Gastrocnemius medialis (tissue), 4 donors: ENCODE data around the gene CDKN1C. TPM values are rescaled to one million over a fixed set of nuclear protein-coding genes. Genes with fewer than 3 reads are reported as not detected.

Experiments
- ATAC-seq, 2 donors: fragments of 150-250 bp; one replicate each; pipeline ENCODE4 v1.9.1; 2016
- DNase-seq, 2 donors: peaks; one replicate each; pipeline ENCODE4 v3.0.0-alpha.2; 2019
- H3K27ac ChIP-seq, 4 donors: fragments of 200-600 bp; sonication (generic); 1 replicate in 1 of 4; 2 replicates in 3 of 4; pipeline ENCODE4 v1.5.1; 2016 to 2018; ENCODE audit warnings: mild to moderate bottlenecking in 2 of 4, moderate library complexity in 1 of 4
- H3K27me3 ChIP-seq, 3 donors: fragments of 200-600 bp; sonication (generic) in 2 of 3; 1 replicate in 1 of 3; 2 replicates in 2 of 3; pipeline versions ENCODE4 v1.5.1 to v1.6.0; 2016 to 2019; ENCODE audit warnings: mild to moderate bottlenecking in 1 of 3, moderate library complexity in 1 of 3
- H3K36me3 ChIP-seq, 2 donors: fragments of 200-600 bp; sonication (generic) in 1 of 2; one replicate each; pipeline ENCODE4 v1.5.1; 2017 to 2018
- H3K4me1 ChIP-seq, 2 donors: fragments of 200-600 bp; sonication (generic) in 1 of 2; one replicate each; pipeline ENCODE4 v1.5.1; 2016 to 2017; ENCODE audit warnings: mild to moderate bottlenecking in 2 of 2
- H3K4me3 ChIP-seq, 4 donors: fragments of 200-600 bp; sonication (generic) in 3 of 4; 1 replicate in 1 of 4; 2 replicates in 3 of 4; pipeline ENCODE4 v1.5.1; 2016 to 2019; ENCODE audit warnings: mild to moderate bottlenecking in 2 of 4
- H3K9me3 ChIP-seq, 3 donors: fragments of 200-600 bp; sonication (generic) in 2 of 3; 1 replicate in 1 of 3; 2 replicates in 2 of 3; pipeline ENCODE4 v1.5.1; 2016 to 2019
- CTCF ChIP-seq, 5 experiments: fragments of 450-650 bp in 3 of 5; fragments of 200-600 bp in 2 of 5; sonication (generic) in 2 of 5; IDR thresholded peaks in 4 of 5; conservative IDR thresholded peaks in 1 of 5; 1 replicate in 4 of 5; 2 replicates in 1 of 5; pipeline ENCODE4 v1.5.1; 2016 to 2019; ENCODE audit warnings: antibody characterized with exemption in 5 of 5, mild to moderate bottlenecking in 3 of 5, moderate library complexity in 3 of 5
- POLR2A ChIP-seq, 2 donors: fragments of 450-650 bp; IDR thresholded peaks; one replicate each; pipeline ENCODE4 v1.6.1; 2017; ENCODE audit warnings: antibody characterized with exemption in 2 of 2, mild to moderate bottlenecking in 2 of 2, moderate library complexity in 2 of 2
- in situ Hi-C, 4 donors: fragments of 200-750 bp; cut with MboI; loops; one replicate each; pipeline versions ENCODE4 v1.15.0 to v1.8.0; 2017; ENCODE audit warnings: low sequenced_read_pairs in 4 of 4
- intact Hi-C: fragments of 100-400 bp; cut with DNase I; formaldehyde crosslinking; loops from one replicate; pipeline ENCODE4 v1.15.1; 2023; ENCODE audit warnings: low total_unique reads
- total RNA-seq, 4 donors: library from RNA; depleted of rRNA; stranded (reverse); fragments of >200 nt; gene quantifications; one replicate each; pipeline versions ENCODE4 v1.1.0 to v1.2.3, GENCODE V29; 2016

Gene CDKN1C
- total RNA-seq, 4 donors from 2014 or later = 22.0 to 56.9 (median 38.5) TPM

GRCh38 chr11:2885017-2885677, 428 bp downstream of the CDKN1C start:
- no peaks in the 10 kb centered on the region for H3K27me3 ChIP-seq
- H3K36me3 ChIP-seq = no peaks in the 10 kb centered on the region
- ATAC-seq = peak; percentile 17 to 18
- H3K4me1 ChIP-seq = peaks cover 14 to 26% of the 10 kb centered on the region in 2 donors
- TF ChIP-seq POLR2A (IDR thresholded peaks at IDR 0.05) (no peak), CTCF (IDR thresholded peaks at IDR 0.05 in 4 of 5, conservative IDR thresholded peaks at IDR 0.05 in 1 of 5) (peak in 1 of 5 experiments; percentile 5)
- peak overlapping the region; percentile 51 to 87 (median 82) for H3K27ac ChIP-seq
- DNase-seq = no peak
- intact Hi-C loops (loop anchor here (1.0 to 5.0 kb wide), 4 partner anchors 106 to 558 kb away; partner anchors contain the start of gene OSBPL5), in situ Hi-C loops (loop anchor here (5.0 to 25.0 kb wide), 3 partner anchors 198 to 448 kb away; partner anchors contain the start of genes KCNQ1OT1 (in 3 of the 4), KCNQ1 (in 1 of the 4) and TRPM5 (in 1 of the 4))
- no peaks in the 10 kb centered on the region for H3K9me3 ChIP-seq
- peak overlapping the region; percentile 54 to 83 (median 74) for H3K4me3 ChIP-seq

GRCh38 chr11:2883979-2884815, 1.4 kb downstream of the CDKN1C start:
- TF ChIP-seq CTCF (IDR thresholded peaks at IDR 0.05 in 4 of 5, conservative IDR thresholded peaks at IDR 0.05 in 1 of 5) = no peak
- TF ChIP-seq POLR2A (IDR thresholded peaks at IDR 0.05) = peak; percentile 67 to 82
- no peaks in the 10 kb centered on the region for H3K36me3 ChIP-seq
- H3K4me3 ChIP-seq = peak overlapping the region; percentile 67 to 95 (median 82)
- intact Hi-C loops = loop anchor here (1.0 to 2.0 kb wide), 2 partner anchors 58 to 183 kb away; no protein-coding TSS in a partner anchor
- peak overlapping the region; percentile 75 to 87 (median 87) for H3K27ac ChIP-seq
- DNase-seq (peak; percentile 42 to 54), ATAC-seq (peak; percentile 40 to 45)
- in situ Hi-C loops = loop anchor here in 3 of 4 donors (25.0 kb wide), 2 partner anchors 197 to 447 kb away; partner anchors contain the start of genes KCNQ1OT1 (in 3 of the 3), KCNQ1 (in 1 of the 3) and TRPM5 (in 1 of the 3)
- H3K4me1 ChIP-seq = peaks cover 14 to 26% of the 10 kb centered on the region in 2 donors
- H3K9me3 ChIP-seq = no peaks in the 10 kb centered on the region
- no peaks in the 10 kb centered on the region for H3K27me3 ChIP-seq

GRCh38 chr11:2883640-2883978, 2.0 kb downstream of the CDKN1C start:
- Histone ChIP-seq H3K9me3 (no peaks in the 10 kb centered on the region), H3K4me1 (peaks cover 14 to 26% of the 10 kb centered on the region in 2 donors), H3K36me3 (no peaks in the 10 kb centered on the region), H3K4me3 (peak overlapping the region; percentile 67 to 95 (median 82)), H3K27me3 (no peaks in the 10 kb centered on the region), H3K27ac (peak overlapping the region; percentile 75 to 87 (median 87))
- ATAC-seq = no peak
- TF ChIP-seq POLR2A (IDR thresholded peaks at IDR 0.05) = no peak
- no peak for TF ChIP-seq CTCF (IDR thresholded peaks at IDR 0.05 in 4 of 5, conservative IDR thresholded peaks at IDR 0.05 in 1 of 5)
- intact Hi-C loops (no loop called here), in situ Hi-C loops (loop anchor here in 3 of 4 donors (25.0 kb wide), 2 partner anchors 196 to 446 kb away; partner anchors contain the start of genes KCNQ1OT1 (in 3 of the 3), KCNQ1 (in 1 of the 3) and TRPM5 (in 1 of the 3))
- no peak for DNase-seq

GRCh38 chr11:2882396-2883110, 3.0 kb downstream of the CDKN1C start:
- TF ChIP-seq POLR2A (IDR thresholded peaks at IDR 0.05) (no peak), CTCF (IDR thresholded peaks at IDR 0.05 in 4 of 5, conservative IDR thresholded peaks at IDR 0.05 in 1 of 5) (no peak)
- Histone ChIP-seq H3K27me3 (no peaks in the 10 kb centered on the region), H3K36me3 (no peaks in the 10 kb centered on the region), H3K27ac (peak overlapping the region in 2 of 4 donors; percentile 4 to 87), H3K9me3 (no peaks in the 10 kb centered on the region), H3K4me1 (peaks cover 8 to 26% of the 10 kb centered on the region in 2 donors), H3K4me3 (peak overlapping the region; percentile 67 to 95 (median 82))
- intact Hi-C loops = no loop called here
- in situ Hi-C loops = loop anchor here in 3 of 4 donors (25.0 kb wide), 2 partner anchors 195 to 445 kb away; partner anchors contain the start of genes KCNQ1OT1 (in 3 of the 3), KCNQ1 (in 1 of the 3) and TRPM5 (in 1 of the 3)
- ATAC-seq = no peak
- no peak for DNase-seq
